ENCODE measurements around the gene HTR6. TPM values are rescaled to one million over a fixed set of nuclear protein-coding genes. Genes with fewer than 3 reads are reported as not detected.
"Not testable (repeated sequence)": the region's sequence is repeated elsewhere in the genome, so short reads cannot be mapped to it uniquely, and the experiment has no call there.

HTR6 gene
- polyA plus RNA-seq (ENCODE audit: insufficient read depth in 1 of 5, insufficient read length in 5 of 5, low replicate concordance in 1 of 5): not detected
- long read RNA-seq, donor 1: 0 reads
- long read RNA-seq, donor 2: 0 reads
- long read RNA-seq, donor 3: 0 reads
- long read RNA-seq, donor 4: 0 reads
- long read RNA-seq, donor 5: 0 reads
- long read RNA-seq, donor 6: 0 reads
- long read RNA-seq, donor 7: 0 reads
- long read RNA-seq, donor 8: 0 reads

- no peak for DNase-seq
Observed at GRCh38 chr1:19664453-19665185, at the start of gene HTR6. TSS of gene HTR6 (plus strand) at chr1:19664875. CDS start at chr1:19665754, 879 bp downstream.

- no peak for DNase-seq
Observed at GRCh38 chr1:19615438-19615837, 49.2 kb upstream of the HTR6 start.

GRCh38 chr1:19616489-19616888 lies 48.2 kb upstream of the HTR6 start:
- no peak for DNase-seq

- no peak for DNase-seq
Observed at GRCh38 chr1:19617376-19617775, 47.3 kb upstream of the HTR6 start.

- DNase-seq: no peak
Observed at GRCh38 chr1:19618428-19618827, 46.2 kb upstream of the HTR6 start.

GRCh38 chr1:19619697-19620384 lies 44.8 kb upstream of the HTR6 start:
- no peak for DNase-seq

GRCh38 chr1:19620786-19621185 lies 43.9 kb upstream of the HTR6 start:
- DNase-seq: no peak

- no peak for DNase-seq
Observed at GRCh38 chr1:19621274-19621950, 43.3 kb upstream of the HTR6 start.

- DNase-seq: no peak
Observed at GRCh38 chr1:19622204-19622603, 42.5 kb upstream of the HTR6 start.

- no peak for DNase-seq
Observed at GRCh38 chr1:19623523-19623922, 41.2 kb upstream of the HTR6 start.

- DNase-seq: no peak
Observed at GRCh38 chr1:19625291-19625937, 39.3 kb upstream of the HTR6 start.

- DNase-seq: no peak
Observed at GRCh38 chr1:19628879-19629278, 35.8 kb upstream of the HTR6 start.

- DNase-seq: no peak
Observed at GRCh38 chr1:19629357-19629756, 35.3 kb upstream of the HTR6 start.

GRCh38 chr1:19630192-19630591 lies 34.5 kb upstream of the HTR6 start:
- DNase-seq: not testable (repeated sequence)

GRCh38 chr1:19630720-19631395 lies 33.8 kb upstream of the HTR6 start:
- no peak for DNase-seq

GRCh38 chr1:19632211-19632610 lies 32.5 kb upstream of the HTR6 start:
- DNase-seq: no peak

- no peak for DNase-seq
Observed at GRCh38 chr1:19633106-19633505, 31.6 kb upstream of the HTR6 start.

GRCh38 chr1:19635064-19635463 lies 29.6 kb upstream of the HTR6 start:
- DNase-seq: not testable (repeated sequence)

- no peak for DNase-seq
Observed at GRCh38 chr1:19635646-19636045, 29.0 kb upstream of the HTR6 start.

GRCh38 chr1:19636065-19636464 lies 28.6 kb upstream of the HTR6 start:
- no peak for DNase-seq

- not testable (repeated sequence) for DNase-seq
Observed at GRCh38 chr1:19636749-19637148, 27.9 kb upstream of the HTR6 start.
